ENCODE data around the gene ERF.
"Not testable (repeated sequence)": the region's sequence is repeated elsewhere in the genome, so short reads cannot be mapped to it uniquely, and the experiment has no call there.

Gene ERF

GRCh38 chr19:42267644-42268141, 12.8 kb upstream of the ERF start:
- TF ChIP-seq CTCF (IDR thresholded peaks at IDR 0.05; ENCODE audit: insufficient read depth, low read depth, low read length, missing control alignments), result no peak
- peak overlapping the region; percentile 75 for H3K4me3 ChIP-seq (ENCODE audit: low read length)
- DNase-seq (ENCODE audit: low read depth), result no peak

GRCh38 chr19:42266928-42267603, 12.1 kb upstream of the ERF start:
- DNase-seq (ENCODE audit: low read depth); H3K4me3 ChIP-seq (ENCODE audit: low read length): not testable (repeated sequence)

GRCh38 chr19:42266105-42266504, 11.2 kb upstream of the ERF start:
- not testable (repeated sequence) for H3K4me3 ChIP-seq (ENCODE audit: low read length); DNase-seq (ENCODE audit: low read depth)

GRCh38 chr19:42261763-42262162, 6.8 kb upstream of the ERF start:
- DNase-seq (ENCODE audit: low read depth), result no peak
- TF ChIP-seq CTCF (IDR thresholded peaks at IDR 0.05; ENCODE audit: insufficient read depth, low read depth, low read length, missing control alignments), result no peak
- H3K4me3 ChIP-seq (ENCODE audit: low read length), result no peak overlapping the region

- not testable (repeated sequence) for H3K4me3 ChIP-seq (ENCODE audit: low read length); DNase-seq (ENCODE audit: low read depth)
These were observed 2.9 kb upstream of the ERF start for GRCh38 chr19:42257842-42258241.

- no peak for TF ChIP-seq CTCF (IDR thresholded peaks at IDR 0.05; ENCODE audit: insufficient read depth, low read depth, low read length, missing control alignments)
- peak overlapping the region; percentile 56 for H3K4me3 ChIP-seq (ENCODE audit: low read length)
- peak; percentile 60 for DNase-seq (ENCODE audit: low read depth)
These were observed 1.1 kb upstream of the ERF start for GRCh38 chr19:42255766-42256745.

GRCh38 chr19:42254089-42254849, 659 bp downstream of the ERF start:
- peak; percentile 52 for DNase-seq (ENCODE audit: low read depth)
- peak overlapping the region; percentile 94 for H3K4me3 ChIP-seq (ENCODE audit: low read length)
- TF ChIP-seq CTCF (IDR thresholded peaks at IDR 0.05; ENCODE audit: insufficient read depth, low read depth, low read length, missing control alignments), result no peak

All from epithelial cell of esophagus (primary cell).